ENCODE measurements around the gene CD1B.

DNA sequence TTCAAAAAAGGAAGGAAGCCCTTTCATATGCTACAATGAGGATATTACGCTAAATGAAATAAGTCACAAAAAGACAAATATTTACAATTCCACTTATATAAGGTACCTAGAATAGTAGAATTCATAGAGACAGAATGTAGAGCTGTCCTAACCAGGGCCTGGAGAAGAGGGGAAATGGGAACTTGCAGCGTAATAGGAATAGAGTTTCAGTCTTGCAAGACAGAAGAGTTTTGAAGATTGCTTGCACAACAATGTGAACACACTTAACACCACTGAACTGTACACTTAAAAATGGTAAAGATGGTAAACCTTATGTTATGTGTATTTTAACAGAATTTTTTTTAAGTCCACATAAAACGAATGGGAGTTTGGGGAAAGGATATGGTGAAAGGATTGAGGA is 2.9 kb downstream of the CD1B start:
- TF ChIP-seq, protein P1, sequence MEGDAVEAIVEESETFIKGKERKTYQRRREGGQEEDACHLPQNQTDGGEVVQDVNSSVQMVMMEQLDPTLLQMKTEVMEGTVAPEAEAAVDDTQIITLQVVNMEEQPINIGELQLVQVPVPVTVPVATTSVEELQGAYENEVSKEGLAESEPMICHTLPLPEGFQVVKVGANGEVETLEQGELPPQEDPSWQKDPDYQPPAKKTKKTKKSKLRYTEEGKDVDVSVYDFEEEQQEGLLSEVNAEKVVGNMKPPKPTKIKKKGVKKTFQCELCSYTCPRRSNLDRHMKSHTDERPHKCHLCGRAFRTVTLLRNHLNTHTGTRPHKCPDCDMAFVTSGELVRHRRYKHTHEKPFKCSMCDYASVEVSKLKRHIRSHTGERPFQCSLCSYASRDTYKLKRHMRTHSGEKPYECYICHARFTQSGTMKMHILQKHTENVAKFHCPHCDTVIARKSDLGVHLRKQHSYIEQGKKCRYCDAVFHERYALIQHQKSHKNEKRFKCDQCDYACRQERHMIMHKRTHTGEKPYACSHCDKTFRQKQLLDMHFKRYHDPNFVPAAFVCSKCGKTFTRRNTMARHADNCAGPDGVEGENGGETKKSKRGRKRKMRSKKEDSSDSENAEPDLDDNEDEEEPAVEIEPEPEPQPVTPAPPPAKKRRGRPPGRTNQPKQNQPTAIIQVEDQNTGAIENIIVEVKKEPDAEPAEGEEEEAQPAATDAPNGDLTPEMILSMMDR (tag by site-specific recombination; IDR thresholded peaks at IDR 0.05), result no peak
- TF ChIP-seq YY1 (tag by site-specific recombination; IDR thresholded peaks at IDR 0.05) (no peak), ZNF335 (tag by site-specific recombination; conservative IDR thresholded peaks at IDR 0.05) (no peak), TRIM28 (IDR thresholded peaks at IDR 0.05; ENCODE audit: borderline replicate concordance, low read length) (no peak), ZNF157 (tag by site-specific recombination; IDR thresholded peaks at IDR 0.05) (no peak), TCF7L2 (IDR thresholded peaks at IDR 0.05; ENCODE audit: borderline replicate concordance, low read depth, low read length) (no peak), ZNF660 (tag by site-specific recombination; IDR thresholded peaks at IDR 0.05) (no peak)
- TF ChIP-seq, protein P2, sequence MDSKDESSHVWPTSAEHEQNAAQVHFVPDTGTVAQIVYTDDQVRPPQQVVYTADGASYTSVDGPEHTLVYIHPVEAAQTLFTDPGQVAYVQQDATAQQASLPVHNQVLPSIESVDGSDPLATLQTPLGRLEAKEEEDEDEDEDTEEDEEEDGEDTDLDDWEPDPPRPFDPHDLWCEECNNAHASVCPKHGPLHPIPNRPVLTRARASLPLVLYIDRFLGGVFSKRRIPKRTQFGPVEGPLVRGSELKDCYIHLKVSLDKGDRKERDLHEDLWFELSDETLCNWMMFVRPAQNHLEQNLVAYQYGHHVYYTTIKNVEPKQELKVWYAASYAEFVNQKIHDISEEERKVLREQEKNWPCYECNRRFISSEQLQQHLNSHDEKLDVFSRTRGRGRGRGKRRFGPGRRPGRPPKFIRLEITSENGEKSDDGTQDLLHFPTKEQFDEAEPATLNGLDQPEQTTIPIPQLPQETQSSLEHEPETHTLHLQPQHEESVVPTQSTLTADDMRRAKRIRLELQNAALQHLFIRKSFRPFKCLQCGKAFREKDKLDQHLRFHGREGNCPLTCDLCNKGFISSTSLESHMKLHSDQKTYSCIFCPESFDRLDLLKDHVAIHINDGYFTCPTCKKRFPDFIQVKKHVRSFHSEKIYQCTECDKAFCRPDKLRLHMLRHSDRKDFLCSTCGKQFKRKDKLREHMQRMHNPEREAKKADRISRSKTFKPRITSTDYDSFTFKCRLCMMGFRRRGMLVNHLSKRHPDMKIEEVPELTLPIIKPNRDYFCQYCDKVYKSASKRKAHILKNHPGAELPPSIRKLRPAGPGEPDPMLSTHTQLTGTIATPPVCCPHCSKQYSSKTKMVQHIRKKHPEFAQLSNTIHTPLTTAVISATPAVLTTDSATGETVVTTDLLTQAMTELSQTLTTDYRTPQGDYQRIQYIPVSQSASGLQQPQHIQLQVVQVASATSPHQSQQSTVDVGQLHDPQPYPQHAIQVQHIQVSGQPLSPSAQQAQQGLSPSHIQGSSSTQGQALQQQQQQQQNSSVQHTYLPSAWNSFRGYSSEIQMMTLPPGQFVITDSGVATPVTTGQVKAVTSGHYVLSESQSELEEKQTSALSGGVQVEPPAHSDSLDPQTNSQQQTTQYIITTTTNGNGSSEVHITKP (tag by site-specific recombination; IDR thresholded peaks at IDR 0.05), result no peak
- TF ChIP-seq, protein P3, sequence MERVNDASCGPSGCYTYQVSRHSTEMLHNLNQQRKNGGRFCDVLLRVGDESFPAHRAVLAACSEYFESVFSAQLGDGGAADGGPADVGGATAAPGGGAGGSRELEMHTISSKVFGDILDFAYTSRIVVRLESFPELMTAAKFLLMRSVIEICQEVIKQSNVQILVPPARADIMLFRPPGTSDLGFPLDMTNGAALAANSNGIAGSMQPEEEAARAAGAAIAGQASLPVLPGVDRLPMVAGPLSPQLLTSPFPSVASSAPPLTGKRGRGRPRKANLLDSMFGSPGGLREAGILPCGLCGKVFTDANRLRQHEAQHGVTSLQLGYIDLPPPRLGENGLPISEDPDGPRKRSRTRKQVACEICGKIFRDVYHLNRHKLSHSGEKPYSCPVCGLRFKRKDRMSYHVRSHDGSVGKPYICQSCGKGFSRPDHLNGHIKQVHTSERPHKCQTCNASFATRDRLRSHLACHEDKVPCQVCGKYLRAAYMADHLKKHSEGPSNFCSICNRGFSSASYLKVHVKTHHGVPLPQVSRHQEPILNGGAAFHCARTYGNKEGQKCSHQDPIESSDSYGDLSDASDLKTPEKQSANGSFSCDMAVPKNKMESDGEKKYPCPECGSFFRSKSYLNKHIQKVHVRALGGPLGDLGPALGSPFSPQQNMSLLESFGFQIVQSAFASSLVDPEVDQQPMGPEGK (tag by site-specific recombination; IDR thresholded peaks at IDR 0.05), result no peak

Data from HEK293 (cell line).